WERI-Rb-1 (cell line): ENCODE results near the gene TSPAN17.

ENCODE experiments used
- DNase-seq: peaks from one replicate; pipeline ENCODE4 v3.0.0-alpha.2; 2020
- H3K27ac ChIP-seq: fragments of 250-450 bp; sonication (Bioruptor Pico); 2 replicates; pipeline ENCODE4 v1.5.1; 2020; ENCODE audit warnings: mild to moderate bottlenecking, moderate library complexity
- H3K27me3 ChIP-seq: fragments of 250-450 bp; sonication (Bioruptor Pico); 2 replicates; pipeline ENCODE4 v1.5.1; 2021; ENCODE audit warnings: mild to moderate bottlenecking, low read depth, moderate library complexity; ENCODE audit not compliant: insufficient read depth, severe bottlenecking
- H3K36me3 ChIP-seq: fragments of 250-450 bp; sonication (Bioruptor Pico); 2 replicates; pipeline ENCODE4 v1.5.1; 2020; ENCODE audit warnings: mild to moderate bottlenecking, moderate library complexity
- H3K4me3 ChIP-seq: 2 replicates; pipeline ENCODE4 v1.5.1; 2011; ENCODE audit warnings: low read depth, mild to moderate bottlenecking, control low read depth, low read length
- H3K9me3 ChIP-seq: fragments of 250-450 bp; sonication (Bioruptor Pico); 2 replicates; pipeline ENCODE4 v1.5.1; 2021; ENCODE audit warnings: mild to moderate bottlenecking, moderate library complexity; ENCODE audit not compliant: severe bottlenecking
- TF ChIP-seq, protein P1 (sequence below): IDR thresholded peaks from 2 replicates; pipeline ENCODE4 v1.5.1; 2011; ENCODE audit warnings: low read depth, mild to moderate bottlenecking, control low read depth, inconsistent platforms, low read length

Gene TSPAN17

GRCh38 chr5:176664886-176665285 is 17.6 kb downstream of the TSPAN17 start:
- Histone ChIP-seq H3K9me3 (no peaks in the 10 kb centered on the region), H3K27me3 (no peaks in the 10 kb centered on the region), H3K36me3 (no peaks in the 10 kb centered on the region), H3K4me3 (no peak overlapping the region), H3K27ac (no peak overlapping the region)
- TF ChIP-seq, protein P1, sequence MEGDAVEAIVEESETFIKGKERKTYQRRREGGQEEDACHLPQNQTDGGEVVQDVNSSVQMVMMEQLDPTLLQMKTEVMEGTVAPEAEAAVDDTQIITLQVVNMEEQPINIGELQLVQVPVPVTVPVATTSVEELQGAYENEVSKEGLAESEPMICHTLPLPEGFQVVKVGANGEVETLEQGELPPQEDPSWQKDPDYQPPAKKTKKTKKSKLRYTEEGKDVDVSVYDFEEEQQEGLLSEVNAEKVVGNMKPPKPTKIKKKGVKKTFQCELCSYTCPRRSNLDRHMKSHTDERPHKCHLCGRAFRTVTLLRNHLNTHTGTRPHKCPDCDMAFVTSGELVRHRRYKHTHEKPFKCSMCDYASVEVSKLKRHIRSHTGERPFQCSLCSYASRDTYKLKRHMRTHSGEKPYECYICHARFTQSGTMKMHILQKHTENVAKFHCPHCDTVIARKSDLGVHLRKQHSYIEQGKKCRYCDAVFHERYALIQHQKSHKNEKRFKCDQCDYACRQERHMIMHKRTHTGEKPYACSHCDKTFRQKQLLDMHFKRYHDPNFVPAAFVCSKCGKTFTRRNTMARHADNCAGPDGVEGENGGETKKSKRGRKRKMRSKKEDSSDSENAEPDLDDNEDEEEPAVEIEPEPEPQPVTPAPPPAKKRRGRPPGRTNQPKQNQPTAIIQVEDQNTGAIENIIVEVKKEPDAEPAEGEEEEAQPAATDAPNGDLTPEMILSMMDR, result no peak
- DNase-seq, result peak; percentile 45

GRCh38 chr5:176665517-176665916 is 18.2 kb downstream of the TSPAN17 start:
- TF ChIP-seq, protein P1, result no peak
- no peak for DNase-seq
- no peaks in the 10 kb centered on the region for H3K36me3 ChIP-seq
- H3K9me3 ChIP-seq, result no peaks in the 10 kb centered on the region
- H3K4me3 ChIP-seq, result no peak overlapping the region
- no peak overlapping the region for H3K27ac ChIP-seq
- H3K27me3 ChIP-seq, result no peaks in the 10 kb centered on the region

- no peaks in the 10 kb centered on the region for H3K9me3 ChIP-seq
- no peak overlapping the region for H3K4me3 ChIP-seq
- no peaks in the 10 kb centered on the region for H3K36me3 ChIP-seq
- TF ChIP-seq, protein P1, result no peak
- H3K27me3 ChIP-seq, result no peaks in the 10 kb centered on the region
- H3K27ac ChIP-seq, result no peak overlapping the region
- DNase-seq, result no peak
Measured at GRCh38 chr5:176667637-176668036, 20.4 kb downstream of the TSPAN17 start.

DNA sequence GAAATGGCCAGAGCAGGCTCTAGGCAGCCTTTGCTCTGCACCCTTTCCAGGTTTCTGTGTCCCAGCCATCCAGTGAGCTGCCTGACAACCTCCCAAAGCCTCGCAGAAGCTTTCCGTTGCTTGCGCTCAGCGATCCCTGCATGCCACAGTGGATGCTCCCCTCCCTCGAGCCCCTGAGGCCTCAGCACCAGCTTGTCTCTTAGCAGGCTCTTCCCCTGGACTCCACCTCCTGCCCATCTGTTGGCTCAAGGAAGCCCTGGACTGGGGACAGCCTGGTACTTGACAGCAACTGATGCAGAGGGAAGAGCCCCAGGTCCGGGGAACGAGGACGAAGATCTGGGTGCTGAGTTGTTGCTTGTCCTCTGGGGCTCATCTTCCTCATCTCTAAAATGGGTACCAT is 23.2 kb downstream of the TSPAN17 start:
- Histone ChIP-seq H3K36me3 (no peaks in the 10 kb centered on the region), H3K4me3 (no peak overlapping the region), H3K27ac (no peak overlapping the region), H3K27me3 (no peaks in the 10 kb centered on the region), H3K9me3 (no peaks in the 10 kb centered on the region)
- TF ChIP-seq, protein P1, result no peak
- DNase-seq, result peak; percentile 74

DNA sequence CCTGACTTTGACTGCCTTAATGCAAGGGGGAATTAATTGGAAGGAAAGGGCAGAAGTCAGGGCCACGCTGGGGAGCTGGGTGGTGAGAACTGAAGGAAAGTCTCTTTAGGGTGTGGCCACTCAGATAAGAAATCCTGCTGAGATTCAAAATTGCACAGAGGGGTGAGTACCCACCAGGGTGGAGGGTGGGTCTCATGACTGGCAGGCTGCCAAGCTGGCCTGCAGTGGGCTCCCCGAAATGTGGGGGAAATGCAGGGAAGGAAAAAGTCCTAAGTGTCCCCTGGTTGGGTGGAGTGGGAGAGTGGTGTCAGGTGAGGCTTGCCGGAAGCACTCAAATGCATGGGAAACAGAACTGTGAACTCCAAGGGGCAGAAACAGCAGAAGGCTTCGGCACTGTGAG is 24.1 kb downstream of the TSPAN17 start:
- H3K27me3 ChIP-seq, result no peaks in the 10 kb centered on the region
- H3K9me3 ChIP-seq, result no peaks in the 10 kb centered on the region
- TF ChIP-seq, protein P1, result no peak
- no peak for DNase-seq
- no peak overlapping the region for H3K4me3 ChIP-seq
- H3K27ac ChIP-seq, result no peak overlapping the region
- no peaks in the 10 kb centered on the region for H3K36me3 ChIP-seq
